Measurements from ENCODE around the gene EDARADD. TPM values are rescaled to one million over a fixed set of nuclear protein-coding genes. Genes with fewer than 3 reads are reported as not detected.
"Not testable (repeated sequence)": the region's sequence is repeated elsewhere in the genome, so short reads cannot be mapped to it uniquely, and the experiment has no call there.

Gene EDARADD
- total RNA-seq, 2 donors from 2014 or later = 0.24 to 0.32 TPM

- intact Hi-C loops (cut with DNase I) = no loop called here
- DNase-seq (ENCODE audit: low spot score) = no peak
These were observed 79.0 kb downstream of the EDARADD start for GRCh38 chr1:236472850-236473788.

- no peak for DNase-seq (ENCODE audit: low spot score)
- intact Hi-C loops (cut with DNase I) = no loop called here
These were observed 81.9 kb downstream of the EDARADD start for GRCh38 chr1:236476019-236476418.

- intact Hi-C loops (cut with DNase I) = loop anchor here in 1 of 2 donors (5.0 kb wide), 1 partner anchor 244 kb away; no protein-coding TSS in a partner anchor
- DNase-seq (ENCODE audit: low spot score) = no peak
These were observed 86.8 kb downstream of the EDARADD start for GRCh38 chr1:236480758-236481436.

GRCh38 chr1:236484310-236484971 lies 90.4 kb downstream of the EDARADD start:
- intact Hi-C loops (cut with DNase I) = loop anchor here in 1 of 2 donors (5.0 kb wide), 1 partner anchor 247 kb away; no protein-coding TSS in a partner anchor

GRCh38 chr1:236486356-236487002 lies 92.4 kb downstream of the EDARADD start:
- intact Hi-C loops (cut with DNase I) = loop anchor here in 1 of 2 donors (2.0 kb wide), 1 partner anchor 382 kb away; no protein-coding TSS in a partner anchor

More at GRCh38 chr1:236484310-236484971, 90.4 kb downstream of the EDARADD start:
- no peak for DNase-seq (ENCODE audit: low spot score)

GRCh38 chr1:236489161-236489560 lies 95.1 kb downstream of the EDARADD start:
- intact Hi-C loops (cut with DNase I); DNase-seq (ENCODE audit: low spot score): not testable (repeated sequence)

More at GRCh38 chr1:236486356-236487002, 92.4 kb downstream of the EDARADD start:
- no peak for DNase-seq (ENCODE audit: low spot score)

GRCh38 chr1:236489710-236490377 lies 95.8 kb downstream of the EDARADD start:
- intact Hi-C loops (cut with DNase I) = loop anchor here in 1 of 2 donors (5.0 kb wide), 1 partner anchor 388 kb away; no protein-coding TSS in a partner anchor

GRCh38 chr1:236491469-236492136 lies 97.5 kb downstream of the EDARADD start:
- no peak for DNase-seq (ENCODE audit: low spot score)
- intact Hi-C loops (cut with DNase I) = loop anchor here in 1 of 2 donors (5.0 kb wide), 1 partner anchor 389 kb away; no protein-coding TSS in a partner anchor

More at GRCh38 chr1:236489710-236490377, 95.8 kb downstream of the EDARADD start:
- no peak for DNase-seq (ENCODE audit: low spot score)

- intact Hi-C loops (cut with DNase I) = loop anchor here in 1 of 2 donors (5.0 kb wide), 1 partner anchor 390 kb away; no protein-coding TSS in a partner anchor
These were observed 98.3 kb downstream of the EDARADD start for GRCh38 chr1:236492378-236492777.

GRCh38 chr1:236494082-236494481 lies 100.0 kb downstream of the EDARADD start:
- intact Hi-C loops (cut with DNase I) = loop anchor here in 1 of 2 donors (5.0 kb wide), 1 partner anchor 392 kb away; no protein-coding TSS in a partner anchor
- no peak for DNase-seq (ENCODE audit: low spot score)

More at GRCh38 chr1:236492378-236492777, 98.3 kb downstream of the EDARADD start:
- DNase-seq (ENCODE audit: low spot score) = no peak

GRCh38 chr1:236494586-236495466 lies 100.7 kb downstream of the EDARADD start:
- no peak for DNase-seq (ENCODE audit: low spot score)
- intact Hi-C loops (cut with DNase I) = loop anchor here in 1 of 2 donors (5.0 kb wide), 1 partner anchor 393 kb away; no protein-coding TSS in a partner anchor

GRCh38 chr1:236495467-236496112 lies 101.5 kb downstream of the EDARADD start:
- no peak for DNase-seq (ENCODE audit: low spot score)

GRCh38 chr1:236497908-236498307 lies 103.8 kb downstream of the EDARADD start:
- intact Hi-C loops (cut with DNase I) = loop anchor here in 1 of 2 donors (1.0 kb wide), 1 partner anchor 25 kb away; the partner anchor contains the start of gene LGALS8
- DNase-seq (ENCODE audit: low spot score) = no peak

More at GRCh38 chr1:236495467-236496112, 101.5 kb downstream of the EDARADD start:
- intact Hi-C loops (cut with DNase I) = no loop called here

GRCh38 chr1:236501093-236501492 lies 107.0 kb downstream of the EDARADD start:
- DNase-seq (ENCODE audit: low spot score) = no peak
- intact Hi-C loops (cut with DNase I) = no loop called here

- DNase-seq (ENCODE audit: low spot score) = no peak
- intact Hi-C loops (cut with DNase I) = no loop called here
These were observed 108.5 kb downstream of the EDARADD start for GRCh38 chr1:236502579-236502971.

All from posterior vena cava (tissue), 2 donors.